PC-3 (cell line): ENCODE data around the gene PRMT1. TPM values are rescaled to one million over a fixed set of nuclear protein-coding genes. Genes with fewer than 3 reads are reported as not detected.

Source experiments
- ATAC-seq: fragments of 200-7000 bp; cut with Tn5 transposase; 2 replicates; pipeline ENCODE4 v1.9.1; 2020; ENCODE audit warnings: mild to moderate bottlenecking, moderate library complexity
- BruUV-seq: library from RNA; stranded (reverse); fragments of 400-500 nt; replicated peaks from 2 replicates; lab custom pipeline; 2021; lab: Mats Ljungman, UMichigan
- CTCF ChIA-PET: fragments of 300-600 bp; sonication (Branson Sonifier 250); formaldehyde crosslinking; loops from one replicate; lab custom pipeline; 2022; ENCODE audit warnings: antibody characterized with exemption; lab: Charles Lee
- POLR2A ChIA-PET: fragments of 300-600 bp; sonication (Branson Sonifier 250); formaldehyde crosslinking; loops from one replicate; lab custom pipeline; 2022; ENCODE audit warnings: antibody characterized with exemption; ENCODE audit not compliant: unreplicated experiment; lab: Charles Lee
- DNase-seq: peaks from one replicate; pipeline ENCODE4 v3.0.0-alpha.2; 2015
- H2AFZ ChIP-seq: fragments of 300-600 bp; sonication (generic); 2 replicates; pipeline ENCODE4 v1.6.0; 2016; ENCODE audit warnings: antibody characterized with exemption, low read length
- H3F3A ChIP-seq: fragments of 300-600 bp; sonication (generic); one replicate; pipeline ENCODE4 v1.6.0; 2017; ENCODE audit warnings: antibody characterized with exemption, low read length, control low read depth, mild to moderate bottlenecking; ENCODE audit not compliant: unreplicated experiment
- H3K27ac ChIP-seq: fragments of 300-600 bp; sonication (generic); 2 replicates; pipeline ENCODE4 v1.5.1; 2016; ENCODE audit warnings: mild to moderate bottlenecking, low read length
- H3K27me3 ChIP-seq: fragments of 300-600 bp; sonication (generic); 2 replicates; pipeline ENCODE4 v1.6.1; 2016; ENCODE audit warnings: low read length, mixed read lengths
- H3K36me3 ChIP-seq: fragments of 300-600 bp; sonication (generic); 2 replicates; pipeline ENCODE4 v1.6.1; 2016; ENCODE audit warnings: low read depth, mixed run types, low read length, mixed read lengths
- H3K4me1 ChIP-seq: fragments of 300-600 bp; sonication (generic); 2 replicates; pipeline ENCODE4 v1.5.1; 2016; ENCODE audit warnings: low read length; ENCODE audit not compliant: insufficient read depth
- H3K4me2 ChIP-seq: fragments of 300-600 bp; sonication (generic); 2 replicates; pipeline ENCODE4 v1.6.0; 2016; ENCODE audit warnings: low read length
- H3K4me3 ChIP-seq: fragments of 300-600 bp; sonication (generic); 2 replicates; pipeline ENCODE4 v1.5.1; 2016; ENCODE audit warnings: mild to moderate bottlenecking, low read length, mixed read lengths
- H3K79me2 ChIP-seq: fragments of 300-600 bp; sonication (generic); 2 replicates; pipeline ENCODE4 v1.6.1; 2017; ENCODE audit warnings: low read length, mixed read lengths
- H3K9ac ChIP-seq: fragments of 300-600 bp; sonication (generic); 2 replicates; pipeline ENCODE4 v1.6.0; 2016; ENCODE audit warnings: mild to moderate bottlenecking, low read length
- H3K9me2 ChIP-seq: fragments of 300-600 bp; sonication (generic); replicated peaks from 2 replicates; pipeline ENCODE4 v1.6.1; 2016; ENCODE audit warnings: mixed run types, low read length, mixed read lengths
- H3K9me3 ChIP-seq: fragments of 300-600 bp; sonication (generic); 2 replicates; pipeline ENCODE4 v1.6.1; 2016; ENCODE audit warnings: low read length, mixed read lengths
- H4K20me1 ChIP-seq: fragments of 300-600 bp; sonication (generic); 2 replicates; pipeline ENCODE4 v1.6.1; 2016; ENCODE audit warnings: low read length, mixed read lengths
- EZH2 ChIP-seq: fragments of 300-600 bp; sonication (generic); IDR thresholded peaks from one replicate; pipeline ENCODE4 v1.6.1; 2017; ENCODE audit warnings: antibody characterized with exemption, mild to moderate bottlenecking, low read length; ENCODE audit not compliant: unreplicated experiment
- EZH2phosphoT487 ChIP-seq: fragments of 300-600 bp; sonication (generic); IDR thresholded peaks from 2 replicates; pipeline ENCODE4 v1.6.1; 2018; ENCODE audit warnings: mild to moderate bottlenecking, antibody characterized with exemption, low read length, borderline replicate concordance
- intact Hi-C: fragments of 100-400 bp; cut with micrococcal nuclease; formaldehyde crosslinking; loops from 2 replicates; pipeline ENCODE4 v1.9.0; 2023
- total RNA-seq: library from RNA; depleted of rRNA; stranded (reverse); fragments of >200 nt; gene quantifications from 2 replicates; pipeline ENCODE4 v1.2.3, GENCODE V29; 2014
- TF ChIP-seq, protein P1 (sequence below): fragments of 300-600 bp; sonication (generic); conservative IDR thresholded peaks from 2 replicates; pipeline ENCODE4 v1.5.1; 2017; ENCODE audit warnings: antibody characterized with exemption, low read depth, mild to moderate bottlenecking, low read length

The PRMT1 gene
- total RNA-seq, 1 experiment from 2014 or later: 625 TPM

DNA sequence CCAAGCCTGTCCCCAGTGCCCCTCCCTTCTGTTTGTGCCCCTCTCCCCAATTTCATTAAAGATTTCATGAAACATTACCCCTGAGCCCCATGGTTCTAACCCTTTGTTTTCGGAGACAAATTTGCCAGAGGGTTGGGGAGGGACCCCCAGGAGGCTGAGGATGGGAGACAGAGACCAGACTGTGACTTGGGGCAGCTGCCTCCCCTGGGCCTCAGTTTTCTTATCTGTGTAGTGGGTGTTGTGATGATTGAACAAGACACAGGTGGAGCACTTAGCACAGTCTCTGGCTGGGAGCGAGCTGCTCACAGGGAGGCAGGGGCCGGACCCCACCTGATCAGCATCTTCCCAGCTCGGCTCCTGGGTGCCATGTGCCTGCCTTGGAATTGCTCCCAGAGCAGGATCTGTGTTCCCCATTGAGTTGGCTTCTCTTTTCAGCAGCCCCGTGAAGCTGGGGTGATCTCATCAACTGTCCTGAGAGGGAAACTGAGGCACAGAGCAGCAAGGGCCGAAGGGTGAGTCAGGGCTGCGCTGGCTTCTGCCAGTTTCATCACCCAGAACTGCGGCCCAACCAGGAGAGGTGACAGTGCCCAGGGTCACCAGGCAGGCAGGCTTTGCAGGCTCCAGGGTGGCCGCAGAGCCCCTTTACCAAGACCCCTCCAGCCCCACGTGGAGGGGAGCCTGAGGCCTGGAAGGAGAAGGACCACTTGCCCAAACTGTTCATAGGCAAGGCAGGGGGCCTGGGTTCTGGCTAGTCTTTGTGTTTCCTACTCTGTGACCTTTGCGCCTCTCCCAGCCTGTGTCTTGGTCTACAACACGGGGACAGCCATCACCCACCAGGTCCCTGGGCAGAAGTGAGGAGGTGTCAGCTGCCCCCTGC is 18.3 kb upstream of the PRMT1 start:
- Histone ChIP-seq H3K4me1 (0 out of 2 replicates have a peak, but pooled peaks cover under 1% of the 10 kb centered on the region), H2AFZ (no peak overlapping the region), H3K4me2 (no peak overlapping the region), H3K4me3 (no peak overlapping the region), H3K9me2 (no peaks in the 10 kb centered on the region), H3K9ac (no peak overlapping the region), H3K36me3 (peaks cover 51% of the 10 kb centered on the region), H3F3A (no peaks in the 10 kb centered on the region), H3K27ac (no peak overlapping the region), H3K27me3 (no peaks in the 10 kb centered on the region), H3K79me2 (peaks cover 5% of the 10 kb centered on the region; the same call in 1 of the 2 replicates), H3K9me3 (no peaks in the 10 kb centered on the region), H4K20me1 (no peaks in the 10 kb centered on the region)
- intact Hi-C loops: no loop called here
- ATAC-seq (no peak), DNase-seq (no peak)
- BruUV-seq: no TSS peak
- CTCF ChIA-PET: no interaction called here
- TF ChIP-seq, protein P1, sequence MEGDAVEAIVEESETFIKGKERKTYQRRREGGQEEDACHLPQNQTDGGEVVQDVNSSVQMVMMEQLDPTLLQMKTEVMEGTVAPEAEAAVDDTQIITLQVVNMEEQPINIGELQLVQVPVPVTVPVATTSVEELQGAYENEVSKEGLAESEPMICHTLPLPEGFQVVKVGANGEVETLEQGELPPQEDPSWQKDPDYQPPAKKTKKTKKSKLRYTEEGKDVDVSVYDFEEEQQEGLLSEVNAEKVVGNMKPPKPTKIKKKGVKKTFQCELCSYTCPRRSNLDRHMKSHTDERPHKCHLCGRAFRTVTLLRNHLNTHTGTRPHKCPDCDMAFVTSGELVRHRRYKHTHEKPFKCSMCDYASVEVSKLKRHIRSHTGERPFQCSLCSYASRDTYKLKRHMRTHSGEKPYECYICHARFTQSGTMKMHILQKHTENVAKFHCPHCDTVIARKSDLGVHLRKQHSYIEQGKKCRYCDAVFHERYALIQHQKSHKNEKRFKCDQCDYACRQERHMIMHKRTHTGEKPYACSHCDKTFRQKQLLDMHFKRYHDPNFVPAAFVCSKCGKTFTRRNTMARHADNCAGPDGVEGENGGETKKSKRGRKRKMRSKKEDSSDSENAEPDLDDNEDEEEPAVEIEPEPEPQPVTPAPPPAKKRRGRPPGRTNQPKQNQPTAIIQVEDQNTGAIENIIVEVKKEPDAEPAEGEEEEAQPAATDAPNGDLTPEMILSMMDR: no peak
- TF ChIP-seq EZH2 (no peak), EZH2phosphoT487 (no peak)
- POLR2A ChIA-PET: no interaction called here

DNA sequence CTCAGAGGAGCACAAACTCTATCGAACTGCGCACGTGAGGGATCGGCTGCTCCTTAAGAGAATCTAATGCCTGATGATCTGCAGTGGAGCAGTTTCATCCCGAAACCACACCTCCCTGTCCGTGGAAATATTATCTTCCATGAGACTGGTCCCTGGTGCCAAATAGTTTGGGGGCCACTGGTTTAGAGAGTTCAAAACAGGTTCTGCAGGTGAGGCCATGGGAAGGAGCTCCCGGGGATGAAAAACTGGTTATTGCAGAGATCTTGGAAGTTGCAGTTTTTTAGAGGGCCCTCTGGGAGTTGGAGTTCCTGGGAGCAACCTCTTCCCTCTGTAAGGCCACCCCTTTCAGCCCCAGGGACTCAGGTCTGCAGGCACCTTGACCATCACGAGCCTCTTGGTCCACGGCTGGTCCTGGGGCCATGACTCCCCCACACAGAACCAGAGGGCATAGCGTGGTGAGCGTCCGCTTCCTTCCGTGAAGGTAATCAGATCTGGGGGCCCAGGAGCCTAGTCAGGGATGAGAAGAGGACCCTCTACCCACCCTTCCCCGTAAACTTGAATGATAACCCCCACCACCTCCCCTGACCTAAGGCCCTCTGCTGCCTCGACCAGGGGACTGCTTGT is 16.6 kb upstream of the PRMT1 start:
- no peaks in the 10 kb centered on the region for H3K9me2 ChIP-seq
- no peaks in the 10 kb centered on the region for H4K20me1 ChIP-seq
- ChIA-PET CTCF (no interaction called here), POLR2A (interaction anchor here (0.6 kb wide), 1 partner anchor 16 kb away, joined by 7 read pairs; the partner anchor contains the start of gene PRMT1)
- ATAC-seq (no peak), DNase-seq (no peak)
- no peak overlapping the region for H3K4me2 ChIP-seq
- peaks cover 5% of the 10 kb centered on the region; the same call in 1 of the 2 replicates for H3K4me1 ChIP-seq
- H3F3A ChIP-seq: no peaks in the 10 kb centered on the region
- no peak overlapping the region for H3K4me3 ChIP-seq
- no peaks in the 10 kb centered on the region for H3K27me3 ChIP-seq
- no peaks in the 10 kb centered on the region for H3K9me3 ChIP-seq
- H3K79me2 ChIP-seq: peaks cover 13% of the 10 kb centered on the region
- no peak overlapping the region for H3K27ac ChIP-seq
- H2AFZ ChIP-seq: no peak overlapping the region
- H3K36me3 ChIP-seq: peaks cover 37% of the 10 kb centered on the region
- no TSS peak for BruUV-seq
- no peak overlapping the region for H3K9ac ChIP-seq
- intact Hi-C loops: no loop called here
- TF ChIP-seq, protein P1: no peak
- no peak for TF ChIP-seq EZH2
- TF ChIP-seq EZH2phosphoT487: no peak
